Hindlimb muscle (tissue), 1 donor: ENCODE measurements around the gene APOBEC3A. TPM values are rescaled to one million over a fixed set of nuclear protein-coding genes. Genes with fewer than 3 reads are reported as not detected.
"Not testable (repeated sequence)": the region's sequence is repeated elsewhere in the genome, so short reads cannot be mapped to it uniquely, and the experiment has no call there.

Experiments
- DNase-seq: peaks from one replicate; pipeline ENCODE4 v3.0.0-alpha.2; 2013
- polyA plus RNA-seq: library from polyadenylated mRNA; unstranded; fragments of 120-200 nt; gene quantifications from one replicate; pipeline ENCODE4 v1.2.1, GENCODE V29; 2013; ENCODE audit not compliant: insufficient read length

The APOBEC3A gene
- polyA plus RNA-seq, 1 donor: 0.94 TPM

- DNase-seq: no peak
Measured at GRCh38 chr22:38943882-38944281, 13.5 kb upstream of the APOBEC3A start.

- no peak for DNase-seq
Measured at GRCh38 chr22:38944653-38945052, 12.8 kb upstream of the APOBEC3A start.

DNA sequence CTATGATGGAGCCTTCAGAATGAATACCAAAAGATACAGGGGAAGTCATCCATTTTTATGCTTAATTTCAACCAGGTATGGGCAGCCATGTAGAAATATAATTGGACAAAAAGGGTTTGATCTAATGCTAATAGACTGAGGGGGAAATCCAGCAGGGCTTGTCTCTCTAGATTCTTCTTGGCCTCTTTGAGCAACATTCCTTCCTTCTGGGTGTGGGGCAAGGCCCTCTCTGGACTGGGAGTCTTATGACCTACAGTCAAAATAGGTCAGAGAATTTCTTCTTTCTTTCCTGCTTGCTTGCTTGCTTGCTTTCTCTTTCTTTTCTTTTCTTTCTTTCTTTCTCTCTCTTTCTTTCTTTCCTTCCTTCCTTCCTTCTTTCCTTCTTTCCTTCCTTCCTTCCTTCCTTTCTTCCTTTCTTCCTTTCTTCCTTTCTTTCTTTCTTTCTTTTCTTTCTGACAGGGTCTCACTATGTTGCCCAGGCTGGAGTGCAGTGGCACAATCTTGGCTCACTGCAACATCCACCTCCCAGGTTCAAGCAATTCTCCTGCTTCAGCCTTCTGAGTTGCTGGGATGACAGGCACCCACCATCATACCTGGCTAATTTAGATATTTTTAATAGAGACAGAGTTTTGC lies 11.6 kb upstream of the APOBEC3A start:
- not testable (repeated sequence) for DNase-seq

- no peak for DNase-seq
Measured at GRCh38 chr22:38946771-38947170, 10.6 kb upstream of the APOBEC3A start.

DNA sequence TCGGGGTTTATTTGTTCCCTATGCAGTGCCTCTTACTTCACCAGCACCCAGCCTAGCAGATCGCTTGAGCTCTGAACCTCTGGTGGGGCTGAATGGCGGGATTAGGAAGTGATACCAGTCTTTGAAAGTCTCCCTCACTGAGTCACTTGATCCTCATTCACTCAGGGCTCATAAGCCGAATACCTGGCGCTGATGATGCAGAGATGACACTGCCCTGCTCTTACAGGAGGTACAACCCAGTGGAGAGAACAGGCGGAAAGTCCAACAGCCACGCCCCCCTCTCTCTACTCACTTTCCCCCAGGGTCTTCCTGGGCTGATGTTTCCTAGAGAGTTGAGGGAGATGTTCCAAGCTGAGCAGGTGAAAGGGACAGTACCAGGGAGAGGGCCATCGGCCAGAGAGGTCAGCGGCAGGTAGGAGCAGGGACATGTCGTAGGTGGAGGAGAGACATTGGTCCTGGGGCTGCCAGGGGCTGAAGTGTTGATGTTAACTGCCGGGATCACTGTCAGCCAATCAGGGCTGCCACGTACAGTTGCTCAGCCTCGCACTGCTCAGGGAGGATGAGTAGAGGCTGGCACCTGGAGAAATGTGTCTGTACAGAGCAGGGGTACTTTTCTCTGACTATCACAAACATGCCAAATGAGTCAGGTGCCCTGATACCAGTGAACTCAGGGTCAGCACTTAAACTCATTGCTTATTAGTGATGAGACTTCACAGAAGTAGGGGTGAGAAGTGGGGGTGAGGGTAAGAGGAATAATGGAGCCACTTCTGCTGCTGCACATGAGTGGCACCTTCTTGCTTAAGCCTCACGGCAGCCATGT lies 9.9 kb upstream of the APOBEC3A start:
- no peak for DNase-seq

- DNase-seq: no peak
Measured at GRCh38 chr22:38948181-38948940, 9.0 kb upstream of the APOBEC3A start.

DNA sequence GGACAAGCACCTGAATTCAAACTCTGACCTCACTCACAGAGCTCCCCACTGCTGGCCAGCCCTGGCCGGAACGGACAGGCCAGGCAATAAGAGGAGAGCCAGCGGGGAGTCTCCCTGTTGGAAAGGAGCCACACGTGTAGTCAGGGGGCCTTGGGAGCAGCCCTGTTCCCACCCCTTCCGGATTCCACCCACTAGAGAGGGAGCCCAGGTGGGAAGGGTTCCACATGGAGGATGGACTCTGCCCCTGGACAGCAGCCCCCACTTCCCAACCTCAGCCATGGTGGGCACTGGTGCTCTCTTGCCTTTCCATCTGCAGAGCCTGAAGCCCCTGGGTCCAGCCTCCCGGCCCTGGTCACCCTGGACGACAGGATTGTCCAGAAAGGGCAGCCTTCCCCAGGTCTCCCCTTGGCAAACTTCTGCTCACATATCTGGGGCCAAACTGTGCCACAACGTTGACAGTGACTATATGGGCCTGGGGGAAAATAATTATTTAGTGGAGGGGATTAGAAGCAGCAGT lies 7.5 kb upstream of the APOBEC3A start:
- DNase-seq: no peak

- DNase-seq: no peak
Measured at GRCh38 chr22:38950527-38951295, 6.7 kb upstream of the APOBEC3A start.

DNA sequence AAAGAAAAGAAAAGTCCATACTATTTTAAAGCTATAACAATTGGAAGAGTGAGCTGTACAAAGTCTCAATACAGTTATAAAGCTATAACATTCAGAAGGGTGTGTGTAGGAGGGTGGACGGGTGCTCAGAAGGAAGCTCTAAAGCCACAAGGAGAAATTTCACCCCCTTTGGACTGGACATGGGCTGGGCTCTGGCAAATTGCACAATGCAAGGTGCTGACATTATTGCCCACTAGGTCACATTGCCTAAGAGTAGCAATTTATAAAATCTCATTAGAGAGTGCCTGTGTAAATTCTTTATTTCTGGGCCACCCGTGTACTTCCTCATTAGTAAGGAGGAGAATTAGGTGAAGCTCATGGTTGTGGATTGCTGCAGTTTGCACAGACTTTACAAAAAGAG lies 5.7 kb upstream of the APOBEC3A start:
- DNase-seq: no peak

DNA sequence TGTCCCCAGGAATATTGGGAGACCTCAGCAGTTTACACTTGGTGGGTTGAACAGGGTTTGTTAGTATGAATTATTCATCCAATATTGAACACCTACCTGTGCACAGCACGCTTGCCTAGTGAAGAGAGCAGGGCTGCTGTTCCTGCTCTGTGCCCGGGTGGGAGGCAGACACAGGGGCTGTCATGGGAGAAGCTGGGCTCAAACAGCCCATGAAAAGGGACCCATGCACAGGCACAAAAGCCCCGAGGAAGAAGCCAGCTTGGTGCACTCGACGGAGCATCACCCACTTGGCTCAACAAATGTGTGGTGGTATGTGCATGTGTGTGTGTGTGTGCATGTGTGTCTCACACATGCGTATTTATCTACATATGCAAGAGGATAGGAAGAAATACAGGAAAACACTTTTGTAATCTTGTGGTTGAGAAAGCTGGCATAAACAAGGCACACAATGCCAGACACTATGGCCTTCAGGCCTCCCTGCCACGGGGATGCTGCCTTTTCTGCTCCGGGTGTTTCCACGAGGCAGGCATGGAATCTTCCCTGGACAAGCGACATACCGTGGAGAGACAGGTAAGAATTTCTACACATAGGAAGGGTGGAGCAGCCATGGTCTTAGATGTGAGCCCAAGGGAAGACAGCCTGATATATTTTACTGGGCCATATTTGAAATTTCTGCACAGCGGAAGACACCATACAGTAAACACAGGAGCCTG lies 5.0 kb upstream of the APOBEC3A start:
- no peak for DNase-seq

DNA sequence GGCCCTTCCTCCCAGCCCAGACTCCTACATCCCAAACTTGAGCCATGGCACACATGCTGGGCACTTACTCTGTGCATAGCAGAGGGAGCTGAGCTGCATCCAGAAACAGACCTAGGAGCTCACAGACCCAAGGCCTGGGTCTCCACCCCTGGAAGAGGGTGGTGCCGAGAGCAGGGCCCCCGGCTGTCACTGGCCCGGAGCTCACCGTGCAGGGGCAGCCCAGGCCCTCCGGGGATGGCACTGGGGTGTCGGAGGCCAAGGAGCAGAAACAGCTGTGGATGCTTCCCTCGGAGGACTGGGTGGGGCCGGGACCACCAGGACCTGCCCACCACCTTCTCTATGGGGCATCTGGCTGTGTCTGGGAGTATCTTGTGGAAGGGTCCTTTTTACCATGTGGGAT lies 4.3 kb upstream of the APOBEC3A start:
- no peak for DNase-seq

DNA sequence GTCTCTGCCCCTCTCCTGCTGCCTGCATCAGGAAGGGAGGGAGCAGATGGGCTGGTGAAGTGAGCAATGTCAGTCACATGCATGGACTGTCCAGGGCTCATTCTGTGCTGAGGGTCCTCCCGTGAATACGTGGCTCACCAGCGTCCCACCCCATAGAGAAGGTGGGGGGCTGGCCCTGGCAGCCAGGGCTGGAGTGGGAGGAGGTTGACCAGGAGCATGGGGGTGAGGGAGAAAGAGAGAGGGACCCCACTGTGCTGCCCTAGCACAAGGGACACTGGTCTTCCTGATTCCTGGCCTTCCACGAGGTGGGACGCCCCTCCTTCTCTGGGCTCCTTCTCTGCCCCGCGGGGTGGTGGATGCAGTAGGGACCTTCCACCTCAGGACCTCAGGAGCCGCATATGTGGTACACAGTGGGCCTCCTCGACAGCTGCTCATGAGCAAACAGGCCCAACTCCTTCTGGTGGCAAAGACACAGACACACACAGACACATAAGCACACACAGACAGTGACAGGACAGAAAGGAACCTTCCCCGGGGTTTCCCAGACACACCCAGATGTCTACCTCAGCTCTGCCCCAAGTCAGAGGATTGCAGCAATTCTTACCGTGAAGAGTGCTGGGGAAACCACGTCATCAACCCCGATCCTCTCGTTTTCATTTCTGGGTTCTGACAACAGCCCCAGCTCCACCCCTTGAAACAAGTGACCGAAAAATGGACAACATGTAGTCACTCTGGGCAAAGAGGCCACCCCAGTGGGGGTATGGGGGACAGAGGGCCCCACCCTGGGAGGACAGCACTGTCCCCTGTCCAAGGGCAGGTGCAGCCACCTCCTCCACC lies 3.6 kb upstream of the APOBEC3A start:
- DNase-seq: no peak

DNA sequence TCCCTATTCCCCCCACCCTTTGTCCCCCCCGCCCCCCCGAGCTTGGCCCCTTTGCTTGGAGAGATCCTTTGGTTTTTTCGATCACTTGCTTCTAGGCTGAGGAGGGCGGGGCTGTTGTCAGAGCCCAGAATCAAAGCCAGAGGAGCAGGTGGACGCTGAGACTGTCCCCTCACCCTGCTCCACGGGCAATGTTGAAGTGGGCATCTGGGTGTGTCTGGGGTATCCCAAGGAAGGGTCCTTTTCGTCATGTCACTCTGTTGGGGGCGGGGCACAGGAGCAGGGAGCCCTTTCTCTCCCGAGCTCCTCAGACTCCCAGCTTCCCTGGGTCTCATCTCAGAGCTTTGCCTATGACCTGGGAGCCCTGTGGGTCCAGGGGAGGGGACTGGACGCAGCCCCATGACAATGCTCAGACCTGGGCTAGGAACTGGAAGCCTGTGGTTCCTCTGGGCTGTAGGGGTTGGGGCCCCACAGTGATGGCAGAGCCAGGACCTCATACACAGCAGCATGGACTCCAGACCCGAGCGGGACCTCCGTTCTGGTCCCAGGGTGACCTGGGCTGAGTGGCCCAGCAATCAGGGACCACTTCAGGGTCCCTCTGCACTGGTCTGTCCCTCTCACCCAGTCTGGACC lies 2.9 kb upstream of the APOBEC3A start:
- no peak for DNase-seq

- no peak for DNase-seq
Measured at GRCh38 chr22:38955250-38955905, 2.0 kb upstream of the APOBEC3A start.

GRCh38 chr22:38955926-38956325 lies 1.5 kb upstream of the APOBEC3A start:
- no peak for DNase-seq

GRCh38 chr22:38956551-38956950 lies 858 bp upstream of the APOBEC3A start:
- no peak for DNase-seq

GRCh38 chr22:38957808-38958650 lies 620 bp downstream of the APOBEC3A start:
- no peak for DNase-seq

DNA sequence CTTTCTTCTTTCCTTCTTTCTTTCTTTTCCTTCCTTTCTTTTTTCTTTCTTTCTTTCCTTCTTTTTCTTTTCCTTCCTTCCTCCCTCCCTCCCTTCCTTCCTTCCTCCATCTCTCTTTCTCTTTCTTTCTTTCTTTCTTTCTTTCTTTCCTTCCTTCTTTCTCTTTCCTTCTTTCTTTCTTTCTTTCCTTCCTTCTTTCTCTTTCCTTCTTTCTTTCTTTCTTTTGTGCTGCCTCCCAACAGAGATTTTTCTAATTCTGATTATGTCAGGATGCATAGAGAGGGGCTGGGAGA lies 1.2 kb downstream of the APOBEC3A start:
- DNase-seq: not testable (repeated sequence)

- no peak for DNase-seq
Measured at GRCh38 chr22:38959590-38959989, 2.2 kb downstream of the APOBEC3A start.
